NCI-H2081 (cell line): ENCODE data around the gene GRB14.
"Not testable (repeated sequence)": the region's sequence is repeated elsewhere in the genome, so short reads cannot be mapped to it uniquely, and the experiment has no call there.

Experiments used
- DNase-seq, 2 experiments: peaks; one replicate each; lab custom pipeline; 2025; lab: John Stamatoyannopoulos, UW

Gene GRB14

DNA sequence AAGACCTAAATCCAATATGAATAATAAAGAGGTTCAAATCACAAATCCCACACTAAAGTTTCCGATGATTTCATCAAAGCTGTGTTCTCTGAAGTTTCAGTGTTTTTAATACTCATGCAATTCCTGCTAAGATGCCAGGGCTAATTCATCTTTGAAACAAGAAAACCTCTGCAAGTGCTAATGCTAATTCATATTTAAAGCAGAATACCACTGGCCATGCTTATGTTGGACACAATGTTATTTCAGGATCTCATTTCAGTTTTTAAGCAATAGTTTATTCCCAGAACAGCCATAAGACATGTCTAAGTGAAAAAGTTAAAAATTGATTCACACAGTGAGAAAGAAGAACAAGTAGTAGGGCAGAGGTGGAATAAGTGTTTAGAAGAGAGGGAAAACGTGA is 62.8 kb downstream of the GRB14 start:
- DNase-seq = no peak

DNA sequence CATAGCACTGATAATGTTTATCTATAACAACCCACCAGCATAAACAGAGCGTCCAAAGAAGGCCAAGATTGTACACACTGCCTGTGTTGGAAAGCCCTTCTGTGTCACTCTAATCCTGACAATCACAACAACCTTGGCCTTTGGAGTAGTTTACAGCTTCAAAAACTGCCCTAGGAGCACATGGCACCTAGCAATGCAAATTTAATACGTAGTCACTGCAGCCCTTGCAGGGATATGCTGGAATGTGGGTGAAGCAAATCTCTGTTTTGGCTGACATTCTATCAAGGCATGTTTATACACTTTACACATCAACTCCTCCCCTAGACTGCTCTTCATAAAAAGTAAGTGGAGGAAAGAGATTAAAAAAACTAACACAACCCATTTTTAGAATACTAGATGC is 66.8 kb downstream of the GRB14 start:
- no peak for DNase-seq

DNA sequence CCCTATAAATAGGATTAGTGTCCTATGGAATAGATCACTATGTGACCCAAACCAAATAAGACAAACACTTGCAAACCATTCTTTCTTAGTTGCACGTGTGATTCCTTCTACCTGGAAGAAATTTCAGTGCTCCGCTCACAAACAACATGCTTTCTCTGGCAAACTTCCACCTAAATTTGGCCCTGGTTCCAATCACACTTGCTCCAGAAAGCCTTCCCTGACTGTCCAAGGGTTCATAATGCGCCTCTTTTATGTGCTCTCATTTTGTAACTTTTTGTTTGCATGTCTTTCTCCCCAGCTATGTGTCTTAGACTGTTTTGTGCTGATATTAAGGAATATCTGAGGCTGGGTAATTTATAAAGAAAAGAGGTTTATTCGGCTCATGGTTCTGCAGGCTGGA is 69.8 kb downstream of the GRB14 start:
- no peak for DNase-seq

DNA sequence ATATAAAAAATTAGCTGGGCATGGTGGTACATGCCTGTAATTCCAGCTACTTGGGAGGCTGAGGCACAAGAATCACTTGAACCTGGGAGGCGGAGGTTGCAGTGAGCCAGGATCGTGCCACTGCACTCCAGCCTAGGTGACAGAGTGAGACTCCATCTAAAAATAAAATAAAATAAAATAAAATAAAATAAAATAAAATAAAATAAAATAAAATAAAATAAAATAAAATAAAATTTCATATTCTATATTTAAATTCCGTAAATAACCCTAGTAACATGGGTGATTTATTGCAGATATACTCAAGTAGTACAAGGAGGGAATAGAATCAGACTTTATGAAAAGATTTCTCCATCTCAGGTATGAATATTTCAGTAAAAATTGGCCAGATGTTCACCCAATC is 71.6 kb downstream of the GRB14 start:
- not testable (repeated sequence) for DNase-seq

DNA sequence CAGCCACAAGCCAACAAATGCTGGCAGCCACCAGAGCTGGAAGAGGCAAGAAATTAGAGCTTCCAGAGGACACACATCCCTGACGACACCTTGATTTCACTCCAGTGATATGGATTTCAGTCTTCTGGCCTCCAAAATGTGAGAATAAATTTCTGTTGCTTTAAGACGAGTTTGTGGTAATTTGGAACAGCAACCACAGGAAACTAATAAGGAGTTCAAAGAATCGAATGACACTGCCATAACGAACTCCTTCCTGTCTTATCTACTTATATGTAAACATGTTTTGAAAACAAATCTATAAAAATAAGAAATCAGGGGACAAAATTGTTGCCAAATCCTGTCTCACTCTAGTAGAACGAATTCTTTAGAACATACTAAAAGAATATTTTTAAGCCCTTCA is 75.8 kb downstream of the GRB14 start:
- no peak for DNase-seq

DNA sequence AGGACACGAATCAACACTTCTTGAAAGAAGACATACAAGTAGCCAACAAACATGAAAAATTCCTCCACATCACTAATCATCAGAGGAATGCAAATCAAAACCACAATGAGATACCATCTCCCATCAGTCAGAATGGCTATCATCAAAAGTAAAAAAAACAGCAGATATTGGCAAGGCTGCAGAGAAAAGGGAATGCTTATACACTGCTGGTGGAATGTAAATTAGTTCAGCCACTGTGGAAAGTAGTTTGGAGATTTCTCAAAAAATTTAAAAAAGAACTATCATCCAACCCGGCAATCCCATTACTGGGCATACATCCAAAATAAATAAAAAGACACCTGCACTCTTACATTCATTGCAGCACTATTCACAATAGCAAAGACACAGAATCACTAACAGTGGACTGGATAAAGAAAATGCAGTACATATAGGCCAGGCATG is 78.7 kb downstream of the GRB14 start:
- peak; percentile 0 to 65 for DNase-seq

DNA sequence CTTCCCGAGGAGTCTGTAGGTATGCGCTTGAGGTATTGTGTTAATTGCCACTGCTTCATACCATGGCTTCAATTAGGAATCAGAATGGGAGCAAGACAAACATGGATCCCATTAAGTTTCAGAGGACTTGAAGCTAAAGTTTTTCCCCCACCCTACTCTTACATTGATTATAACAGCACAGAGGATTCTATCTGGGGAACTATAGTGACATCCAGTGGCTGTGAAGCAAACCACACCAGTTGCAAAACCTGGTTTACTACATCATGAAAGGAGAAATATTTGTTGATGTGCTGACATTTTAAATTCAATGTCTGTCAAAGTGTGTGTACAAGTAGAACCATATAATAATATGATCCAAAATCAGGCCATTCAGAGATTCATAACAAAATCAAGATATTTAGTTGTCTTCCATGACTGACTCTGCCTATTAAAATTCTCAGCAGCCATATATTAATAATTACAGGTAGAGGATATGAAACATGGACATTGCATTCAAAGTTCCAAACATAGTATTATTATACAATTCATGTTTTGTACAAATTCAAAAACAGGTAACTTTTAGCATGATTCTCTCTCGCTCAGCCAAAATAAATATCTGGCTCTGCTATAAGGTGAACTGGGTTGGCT is 82.9 kb downstream of the GRB14 start:
- peak; percentile 25 to 27 for DNase-seq

DNA sequence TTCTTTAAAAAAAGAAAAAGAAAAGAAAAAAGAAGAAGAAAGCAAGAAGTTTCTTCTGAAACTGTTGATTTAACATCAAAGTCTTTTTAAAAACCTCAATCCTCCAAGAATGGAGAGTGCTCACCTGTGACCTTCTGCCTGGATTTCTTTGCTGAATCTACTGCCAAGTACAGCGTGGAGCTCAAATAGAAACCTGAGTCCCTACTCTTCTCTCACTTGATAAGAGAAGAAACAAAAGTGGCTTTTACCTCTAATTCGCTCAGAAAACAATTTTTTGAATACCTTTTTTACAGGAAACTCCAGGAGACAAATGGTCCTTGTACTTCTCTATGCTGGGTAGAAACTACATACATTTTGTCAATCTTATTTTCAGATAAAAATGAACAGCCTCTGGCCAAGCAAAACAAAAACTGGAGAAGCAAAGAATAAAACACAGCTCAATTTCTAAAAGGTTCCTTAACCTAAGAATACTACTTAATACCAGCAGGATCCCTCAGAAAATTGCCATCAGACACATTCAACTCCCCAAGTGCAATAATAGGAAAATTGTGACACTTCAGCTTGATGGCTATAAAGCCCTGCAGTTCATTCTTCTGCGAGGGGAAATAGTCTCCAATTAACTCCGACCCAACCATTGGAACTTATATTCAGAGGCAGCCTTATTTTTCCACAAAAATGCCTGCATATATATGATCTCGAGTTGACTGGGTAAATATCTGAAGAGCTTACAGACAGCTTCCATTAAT is 85.8 kb downstream of the GRB14 start:
- DNase-seq = no peak

DNA sequence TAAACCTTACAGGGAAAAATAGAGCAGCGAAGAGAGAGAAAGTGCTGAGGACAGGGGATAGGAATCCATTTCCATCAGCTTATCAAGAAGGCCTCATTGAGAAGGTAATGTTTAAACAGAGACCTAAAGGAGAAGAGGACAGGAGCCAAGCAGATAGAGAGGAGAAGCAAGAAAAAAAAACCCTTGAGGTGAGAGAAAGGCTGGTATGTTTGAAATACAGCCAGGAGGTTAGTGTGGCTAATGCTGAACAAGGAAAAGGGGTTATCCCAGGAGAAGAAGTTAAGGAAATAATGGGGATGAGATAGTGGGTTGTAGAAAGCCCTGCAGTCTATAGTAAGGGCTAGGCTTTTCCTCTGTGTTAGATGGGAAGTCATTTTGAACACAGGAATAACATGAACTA is 90.8 kb downstream of the GRB14 start:
- DNase-seq = no peak

DNA sequence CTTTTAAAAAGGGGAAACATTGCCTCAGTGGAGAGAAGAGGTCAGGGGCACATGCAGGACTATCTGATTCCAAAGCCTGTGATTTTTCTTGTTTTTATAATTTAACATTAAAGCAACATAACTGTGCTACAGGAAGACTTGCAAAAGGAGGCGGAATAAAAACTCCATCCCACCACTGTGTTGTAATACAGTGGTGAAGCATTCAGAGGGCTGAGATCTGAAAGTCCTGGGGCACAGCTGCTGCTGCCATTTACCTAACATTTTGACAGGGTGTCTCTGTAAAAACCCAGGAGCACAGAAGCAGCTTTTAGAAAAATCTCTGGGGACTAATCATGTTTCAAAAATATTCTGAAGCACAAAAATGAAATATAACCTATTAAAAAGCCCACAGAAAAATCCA is 97.6 kb downstream of the GRB14 start:
- no peak for DNase-seq

DNA sequence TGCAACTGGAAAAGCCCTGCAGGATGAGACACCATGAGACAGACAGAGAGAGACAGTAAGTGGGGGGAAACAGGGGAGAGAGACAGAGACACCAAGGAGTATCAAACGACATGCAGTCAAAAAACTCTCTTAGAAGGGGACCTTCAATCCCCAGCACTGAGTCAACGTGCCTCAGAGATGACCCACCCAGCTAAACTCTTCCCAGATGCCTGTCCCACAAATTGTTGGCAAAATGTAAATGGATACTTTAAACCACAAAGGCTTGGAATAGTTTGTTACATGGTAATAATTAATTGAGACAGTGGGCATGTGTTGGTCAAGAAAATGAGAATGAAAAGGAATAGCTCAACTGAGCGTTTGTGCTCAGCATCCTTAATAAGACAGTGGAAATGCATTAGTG is 98.3 kb downstream of the GRB14 start:
- DNase-seq = no peak

DNA sequence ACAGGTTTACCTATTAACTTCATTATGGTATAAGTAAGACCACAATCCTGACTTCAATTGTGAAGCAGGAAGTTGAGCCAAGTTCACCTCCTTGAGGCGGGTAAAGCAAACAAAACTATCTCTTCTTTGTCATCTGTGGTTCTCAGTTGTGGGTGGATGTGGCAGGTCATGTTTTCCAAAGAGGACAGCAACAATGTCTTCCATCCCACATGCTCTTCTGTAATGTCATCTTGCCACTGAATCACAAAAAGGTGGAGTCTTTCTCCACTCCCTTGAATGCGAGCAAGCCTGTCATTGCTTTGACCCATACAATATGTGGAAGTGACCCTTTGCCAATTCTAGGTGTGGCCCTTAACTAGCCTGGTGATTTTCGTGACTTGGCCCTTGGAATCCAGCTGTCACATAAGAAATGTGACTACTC is 98.7 kb downstream of the GRB14 start:
- DNase-seq = no peak

DNA sequence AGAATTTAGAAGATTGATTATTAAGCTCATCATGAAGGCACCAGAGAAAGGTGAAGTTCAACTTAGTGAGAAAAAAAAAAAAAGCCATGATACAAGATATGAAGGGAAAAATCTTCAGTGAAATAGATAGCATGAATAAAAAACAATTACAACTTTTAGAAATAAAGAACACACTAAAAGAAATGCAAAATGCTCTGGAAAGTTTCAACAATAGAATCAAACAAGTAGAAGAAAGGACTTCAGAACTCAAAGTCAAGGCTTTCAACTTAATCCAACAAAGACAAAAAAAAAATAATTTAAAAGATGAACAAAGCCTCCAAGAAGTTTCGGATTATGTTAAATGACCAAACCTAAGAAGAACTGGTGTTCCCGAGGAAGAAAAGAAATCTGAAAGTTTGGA is 105.5 kb downstream of the GRB14 start:
- DNase-seq = no peak

DNA sequence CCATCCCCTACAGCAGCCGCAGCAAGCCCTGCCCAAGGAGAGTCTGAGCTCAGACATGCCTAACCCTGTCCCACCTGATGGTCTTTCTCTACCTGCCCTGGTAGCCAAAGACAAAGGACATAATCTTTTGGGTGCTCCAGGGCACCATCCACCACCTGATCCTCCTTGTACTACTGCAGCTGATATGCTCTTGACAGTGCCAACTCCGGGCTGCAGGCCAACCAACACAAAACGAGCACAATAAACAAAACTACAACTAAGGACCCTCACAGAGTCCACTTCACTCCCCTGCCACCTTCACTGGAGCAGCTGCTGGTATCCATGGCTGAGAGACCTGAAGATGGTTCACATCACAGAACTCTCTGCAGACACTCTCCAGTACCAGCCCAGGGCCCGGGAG is 106.3 kb downstream of the GRB14 start:
- peak; percentile 11 to 14 for DNase-seq

DNA sequence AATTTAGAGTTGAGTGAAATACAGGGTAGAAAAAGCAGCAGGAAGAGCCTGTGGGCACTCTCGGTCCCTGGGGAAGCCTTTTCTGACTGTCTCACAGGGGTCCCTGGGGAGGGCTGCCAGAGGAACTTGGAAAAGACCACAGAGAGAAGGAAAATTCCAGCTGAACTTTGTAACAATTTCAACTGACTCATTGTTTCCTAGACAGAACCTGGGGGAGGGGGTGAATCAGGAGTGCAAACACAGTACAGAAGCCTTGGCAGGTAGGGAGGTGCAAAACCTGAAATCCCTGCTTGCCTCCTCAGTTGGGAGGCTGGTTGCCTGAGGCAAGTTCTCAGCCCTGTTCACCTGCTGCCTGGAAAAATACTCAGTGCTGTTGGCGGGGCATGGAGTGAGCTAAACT is 106.8 kb downstream of the GRB14 start:
- DNase-seq = peak; percentile 7 to 15

DNA sequence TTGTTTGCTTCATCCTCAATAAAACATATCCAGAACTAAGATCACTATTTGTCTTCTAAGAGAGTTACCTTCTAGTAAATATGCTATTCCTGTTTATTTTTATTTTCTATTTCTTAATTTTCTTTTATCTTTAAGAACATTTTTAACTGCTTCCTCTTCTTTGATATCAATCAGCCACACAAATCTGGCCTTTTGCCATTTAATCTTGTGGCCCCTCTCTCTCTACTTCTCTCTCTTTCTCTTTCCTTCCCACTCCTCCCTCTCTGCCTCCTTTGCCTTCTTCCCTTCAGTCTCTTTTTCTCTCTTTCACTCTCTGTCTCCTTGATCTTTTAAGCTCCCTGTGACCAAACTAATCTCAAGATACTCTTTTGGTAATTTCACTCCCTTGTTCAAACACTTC is 108.4 kb downstream of the GRB14 start:
- no peak for DNase-seq

DNA sequence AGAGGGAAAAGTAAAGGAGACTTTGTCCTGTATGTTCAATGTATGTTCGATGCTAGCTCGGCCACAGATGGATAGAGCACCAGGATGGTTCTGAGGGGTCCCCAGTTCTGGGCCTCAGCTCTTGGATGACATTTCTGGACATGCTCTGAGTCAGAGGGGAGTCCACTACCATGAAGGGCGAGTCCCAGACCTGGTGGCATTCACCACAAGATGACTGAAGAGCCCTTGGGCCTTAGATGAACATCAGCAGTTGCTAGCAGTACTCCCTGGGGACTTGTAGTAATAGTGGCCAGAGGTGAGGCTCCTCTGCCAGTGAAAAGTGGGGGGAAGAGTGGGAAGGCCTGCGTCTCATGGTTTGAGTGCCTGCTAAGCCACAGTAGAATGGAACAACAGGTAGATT is 109.5 kb downstream of the GRB14 start:
- no peak for DNase-seq

DNA sequence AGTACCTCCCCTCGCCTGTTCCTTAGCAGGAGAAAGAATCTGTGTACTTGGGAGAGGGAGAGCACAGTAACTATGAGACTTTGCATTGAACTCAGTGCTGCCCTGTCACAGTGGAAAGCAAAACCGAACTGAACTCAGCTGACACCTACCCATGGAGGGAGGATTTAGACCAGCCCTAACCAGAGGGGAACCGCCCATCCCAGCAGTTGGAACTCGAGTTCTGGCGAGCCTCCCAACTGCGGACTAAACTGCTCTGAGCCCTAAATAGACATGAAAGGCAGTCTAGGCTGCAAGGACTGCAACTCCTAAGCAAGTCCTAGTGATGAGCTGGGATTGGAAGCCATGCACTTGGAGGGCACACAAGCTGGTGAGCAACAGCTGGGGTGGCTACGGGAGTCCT is 110.4 kb downstream of the GRB14 start:
- no peak for DNase-seq

DNA sequence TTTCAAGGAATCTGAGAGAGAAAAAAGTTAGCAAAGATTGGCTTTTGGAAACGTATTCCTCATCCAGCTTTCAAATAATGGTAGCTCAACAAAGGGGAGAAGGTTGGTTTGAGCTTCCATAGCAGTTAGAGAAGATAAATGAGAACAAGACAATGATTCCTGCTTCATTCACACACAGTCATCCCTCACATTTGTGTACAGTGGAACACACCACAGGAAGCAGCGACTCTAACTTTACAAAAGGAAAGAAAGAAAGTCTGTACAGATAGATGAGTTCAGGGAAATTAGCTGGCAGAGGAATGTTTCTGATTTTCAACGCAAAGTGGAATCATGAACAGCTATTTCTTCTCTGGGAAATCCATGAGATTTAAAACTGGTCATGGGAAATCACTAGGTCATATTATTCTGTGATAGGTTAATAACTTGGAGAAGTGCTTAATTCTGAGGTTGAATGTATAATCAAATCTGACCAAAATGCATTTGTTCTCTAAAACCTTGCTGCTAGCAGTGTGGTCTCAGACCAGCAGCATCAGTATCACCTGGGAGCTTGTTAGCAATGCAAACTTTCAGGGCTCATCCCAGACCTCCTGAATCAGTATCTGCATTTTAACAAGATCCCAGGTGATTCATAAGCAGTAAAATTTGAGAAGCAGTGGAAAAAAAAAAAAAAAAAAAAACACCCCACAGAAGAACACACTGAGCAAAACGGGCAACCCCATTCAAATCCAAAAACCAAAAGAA is 112.0 kb downstream of the GRB14 start:
- DNase-seq = no peak

DNA sequence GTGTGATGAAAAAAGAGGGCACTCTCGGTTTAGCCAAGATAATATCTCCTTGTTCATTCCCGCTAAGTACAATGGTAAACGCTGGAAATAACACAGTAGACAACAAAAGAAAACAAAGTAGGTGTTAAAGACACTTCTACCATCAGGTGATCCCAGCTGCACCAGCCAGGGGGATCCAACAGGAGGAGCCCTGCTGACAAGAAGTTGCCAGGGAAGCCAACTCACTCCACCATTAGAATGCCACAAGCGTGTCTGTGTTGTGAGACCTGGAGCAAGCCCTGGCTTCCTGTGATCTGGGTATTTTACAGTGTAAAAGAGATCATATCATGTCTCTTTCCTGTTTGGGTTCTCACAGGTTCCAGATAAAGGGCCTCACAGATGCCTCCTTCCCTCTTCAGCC is 117.0 kb downstream of the GRB14 start:
- peak in 1 of 2 experiments; percentile 32 for DNase-seq

DNA sequence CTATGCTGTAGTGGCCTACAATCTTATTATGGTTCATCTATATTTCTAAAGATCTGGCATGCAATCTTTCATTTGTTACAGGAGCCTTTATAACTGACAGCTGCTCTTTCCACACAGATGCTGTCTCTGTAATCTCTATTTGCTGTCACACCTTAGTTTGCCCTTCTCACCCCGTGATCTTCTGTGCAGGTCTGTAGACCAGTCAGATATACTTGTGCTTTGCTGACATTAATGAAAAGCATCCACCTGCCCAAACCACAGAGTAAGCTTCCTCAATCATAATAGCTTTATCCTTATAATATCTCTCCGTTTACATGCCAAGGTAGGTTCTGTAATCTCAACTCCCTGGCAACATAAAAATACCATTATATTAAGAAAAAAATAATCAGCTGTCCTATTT is 122.4 kb downstream of the GRB14 start:
- DNase-seq = peak in 1 of 2 experiments; percentile 21

DNA sequence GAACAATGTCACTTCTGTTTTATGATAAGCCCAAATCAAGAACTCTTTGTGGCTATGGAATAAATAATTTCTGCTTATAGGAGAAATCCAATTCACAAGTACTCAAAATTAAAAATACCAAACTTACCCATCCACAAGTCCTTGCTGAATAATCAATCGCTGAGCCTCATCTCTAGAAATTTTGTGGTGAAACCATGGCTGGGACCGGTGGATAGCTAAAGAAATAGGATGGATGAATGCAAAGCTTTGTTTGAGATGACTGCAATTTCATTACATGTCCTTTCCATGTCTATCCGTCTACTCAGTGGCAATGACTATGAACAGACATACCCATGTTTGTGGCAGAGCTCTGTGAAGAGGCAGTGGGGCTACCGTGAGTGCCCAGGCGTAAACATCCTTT is 124.4 kb downstream of the GRB14 start:
- no peak for DNase-seq

DNA sequence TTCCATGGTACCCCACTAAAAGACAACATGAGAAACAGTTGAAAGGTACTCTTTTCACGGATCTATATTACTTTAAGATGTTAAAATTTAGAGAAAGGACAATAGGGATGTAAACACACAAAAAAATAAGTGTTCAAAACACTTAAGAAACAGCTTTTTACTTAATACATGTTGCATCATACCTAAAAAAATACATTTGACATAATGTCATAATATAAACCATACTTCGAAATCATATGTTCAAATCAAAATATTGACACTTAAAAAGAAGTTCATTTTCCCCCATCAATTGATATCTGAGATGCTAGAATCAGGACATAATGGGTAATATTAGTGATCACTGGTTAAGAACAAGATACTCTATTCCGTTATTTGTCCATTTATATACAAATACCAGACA is 124.9 kb downstream of the GRB14 start:
- DNase-seq = no peak
